HepG2 (cell line): ENCODE results near the gene REM2. TPM values are rescaled to one million over a fixed set of nuclear protein-coding genes. Genes with fewer than 3 reads are reported as not detected.

Experiments
- BRCA1 ChIP-seq: sonication (generic); formaldehyde crosslinking; IDR thresholded peaks from 2 replicates; pipeline ENCODE4 v1.4.0; 2020; ENCODE audit warnings: missing genetic modification reagents
- DBP ChIP-seq: sonication (generic); formaldehyde crosslinking; IDR thresholded peaks from 2 replicates; pipeline ENCODE4 v1.4.0; 2020; ENCODE audit warnings: missing genetic modification reagents; ENCODE audit errors: not compliant biosample characterization
- FOXJ3 ChIP-seq: sonication (generic); formaldehyde crosslinking; IDR thresholded peaks from 2 replicates; pipeline ENCODE4 v1.4.0; 2020; ENCODE audit warnings: missing genetic modification reagents, mild to moderate bottlenecking, borderline replicate concordance
- FOXK1 ChIP-seq: sonication (generic); formaldehyde crosslinking; IDR thresholded peaks from 2 replicates; pipeline ENCODE4 v1.4.0; 2020; ENCODE audit warnings: low read depth, missing genetic modification reagents, borderline replicate concordance
- HDAC6 ChIP-seq: fragments of 200-600 bp; sonication (generic); IDR thresholded peaks from 2 replicates; pipeline ENCODE4 v1.7.0; 2017; ENCODE audit warnings: mild to moderate bottlenecking, antibody characterized with exemption, low read length, low read depth
- HOXD1 ChIP-seq: sonication (generic); formaldehyde crosslinking; IDR thresholded peaks from 2 replicates; pipeline ENCODE4 v1.5.0; 2020; ENCODE audit warnings: missing genetic modification reagents
- JUND ChIP-seq: sonication (generic); formaldehyde crosslinking; IDR thresholded peaks from 2 replicates; pipeline ENCODE4 v1.8.0; 2022; ENCODE audit warnings: mild to moderate bottlenecking, missing genetic modification reagents
- KDM6A ChIP-seq: IDR thresholded peaks from 2 replicates; pipeline ENCODE4 v1.6.1; 2016; ENCODE audit warnings: low read depth
- KLF11 ChIP-seq: IDR thresholded peaks from 2 replicates; pipeline ENCODE4 v1.6.1; 2016; ENCODE audit warnings: missing compliant biosample characterization
- NFATC3 ChIP-seq: sonication (generic); formaldehyde crosslinking; IDR thresholded peaks from 2 replicates; pipeline ENCODE4 v1.5.1; 2020; ENCODE audit warnings: mild to moderate bottlenecking, missing genetic modification reagents
- SMYD3 ChIP-seq: sonication (generic); formaldehyde crosslinking; IDR thresholded peaks from 2 replicates; pipeline ENCODE4 v1.8.1; 2023; ENCODE audit warnings: mild to moderate bottlenecking, missing genetic modification reagents
- ZNF318 ChIP-seq: sonication (generic); formaldehyde crosslinking; IDR thresholded peaks from 2 replicates; pipeline ENCODE4 v1.4.0; 2020; ENCODE audit warnings: mild to moderate bottlenecking, missing genetic modification reagents
- ZNF335 ChIP-seq: sonication (generic); formaldehyde crosslinking; IDR thresholded peaks from 2 replicates; pipeline ENCODE4 v1.4.0; 2020; ENCODE audit warnings: missing genetic modification reagents
- ZNF556 ChIP-seq: sonication (generic); formaldehyde crosslinking; IDR thresholded peaks from 2 replicates; pipeline ENCODE4 v1.4.0; 2020; ENCODE audit warnings: mild to moderate bottlenecking, missing genetic modification reagents, borderline replicate concordance
- ZSCAN25 ChIP-seq: sonication (generic); formaldehyde crosslinking; IDR thresholded peaks from 2 replicates; pipeline ENCODE4 v1.8.0; 2022; ENCODE audit warnings: mild to moderate bottlenecking, missing genetic modification reagents
- ZSCAN5A ChIP-seq: sonication (generic); formaldehyde crosslinking; IDR thresholded peaks from 2 replicates; pipeline ENCODE4 v1.8.0; 2022; ENCODE audit warnings: mild to moderate bottlenecking, missing genetic modification reagents, borderline replicate concordance
- polyA plus RNA-seq, 8 experiments: library from polyadenylated mRNA; depleted of rRNA in 3 of 8; stranded (reverse) in 7 of 8; unstranded in 1 of 8; fragments of >200 nt; fragmentation: Illumina TruSeq in 4 of 8; extraction: Trizol in 4 of 8; gene quantifications; 2 replicates each; pipeline versions ENCODE4 v1.2.1 to v1.2.3, GENCODE V29; 2011 to 2016; ENCODE audit warnings: low read depth in 4 of 8, missing spikeins in 1 of 8, mixed read lengths in 1 of 8; ENCODE audit not compliant: insufficient read depth in 1 of 8
- total RNA-seq, 5 experiments: library from RNA; depleted of rRNA; stranded (reverse); fragments of >200 nt; fragmentation: Illumina TruSeq; extraction: Trizol; gene quantifications; 2 replicates each; pipeline ENCODE4 v1.2.3, GENCODE V29; 2016; ENCODE audit warnings: low read depth in 1 of 5
- TF ChIP-seq, protein P1 (sequence below), 2 experiments: sonication (generic) in 1 of 2; formaldehyde crosslinking in 1 of 2; IDR thresholded peaks; 2 replicates each; pipeline versions ENCODE4 v1.5.1 to v1.6.1; 2011 to 2020; ENCODE audit warnings: borderline replicate concordance in 1 of 2, low read depth in 1 of 2, low read length in 1 of 2, mild to moderate bottlenecking in 1 of 2, missing genetic modification reagents in 1 of 2, moderate library complexity in 1 of 2

REM2 gene
- total and polyA plus RNA-seq, 2 of the 13 experiments (the other 11 are each of a cell fraction or from before 2014, with no cell fraction given) = 0.20 TPM; not detected in 1

GRCh38 chr14:22837114-22837749 lies 45.8 kb upstream of the REM2 start (continued):
- TF ChIP-seq ZNF318 (CRISPR knock-in tag) (peak; percentile 68; the same call in 1 of the 2 replicates), BRCA1 (0 out of 2 replicates have a peak, but pooled peaks have one; percentile 14), ZSCAN25 (CRISPR knock-in tag) (0 out of 2 replicates have a peak, but pooled peaks have one; percentile 60), KDM6A (no peak), ZSCAN5A (no peak), FOXK1 (CRISPR knock-in tag) (no peak), DBP (no peak), ZNF335 (CRISPR knock-in tag) (no peak), HDAC6 (no peak), JUND (CRISPR knock-in tag) (no peak), HOXD1 (CRISPR knock-in tag) (no peak), SMYD3 (CRISPR knock-in tag) (no peak), ZNF556 (CRISPR knock-in tag) (no peak), NFATC3 (CRISPR knock-in tag) (peak; percentile 82; the same call in 1 of the 2 replicates), KLF11 (0 out of 2 replicates have a peak, but pooled peaks have one; percentile 27), FOXJ3 (CRISPR knock-in tag) (no peak)
- TF ChIP-seq, protein P1, sequence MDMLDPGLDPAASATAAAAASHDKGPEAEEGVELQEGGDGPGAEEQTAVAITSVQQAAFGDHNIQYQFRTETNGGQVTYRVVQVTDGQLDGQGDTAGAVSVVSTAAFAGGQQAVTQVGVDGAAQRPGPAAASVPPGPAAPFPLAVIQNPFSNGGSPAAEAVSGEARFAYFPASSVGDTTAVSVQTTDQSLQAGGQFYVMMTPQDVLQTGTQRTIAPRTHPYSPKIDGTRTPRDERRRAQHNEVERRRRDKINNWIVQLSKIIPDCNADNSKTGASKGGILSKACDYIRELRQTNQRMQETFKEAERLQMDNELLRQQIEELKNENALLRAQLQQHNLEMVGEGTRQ (IDR thresholded peaks at IDR 0.05; ENCODE audit: low read depth, low read length) = no peak
- TF ChIP-seq, protein P1 (CRISPR knock-in tag; IDR thresholded peaks at IDR 0.05; ENCODE audit: borderline replicate concordance) = no peak
